HK-2 (cell line): ENCODE data around the gene MARCKSL1.
"Not testable (repeated sequence)": the region's sequence is repeated elsewhere in the genome, so short reads cannot be mapped to it uniquely, and the experiment has no call there.

Experiments
- DNase-seq: peaks from one replicate; pipeline ENCODE4 v3.0.0-alpha.2; 2018; ENCODE audit not compliant: unreplicated experiment

MARCKSL1 gene

DNA sequence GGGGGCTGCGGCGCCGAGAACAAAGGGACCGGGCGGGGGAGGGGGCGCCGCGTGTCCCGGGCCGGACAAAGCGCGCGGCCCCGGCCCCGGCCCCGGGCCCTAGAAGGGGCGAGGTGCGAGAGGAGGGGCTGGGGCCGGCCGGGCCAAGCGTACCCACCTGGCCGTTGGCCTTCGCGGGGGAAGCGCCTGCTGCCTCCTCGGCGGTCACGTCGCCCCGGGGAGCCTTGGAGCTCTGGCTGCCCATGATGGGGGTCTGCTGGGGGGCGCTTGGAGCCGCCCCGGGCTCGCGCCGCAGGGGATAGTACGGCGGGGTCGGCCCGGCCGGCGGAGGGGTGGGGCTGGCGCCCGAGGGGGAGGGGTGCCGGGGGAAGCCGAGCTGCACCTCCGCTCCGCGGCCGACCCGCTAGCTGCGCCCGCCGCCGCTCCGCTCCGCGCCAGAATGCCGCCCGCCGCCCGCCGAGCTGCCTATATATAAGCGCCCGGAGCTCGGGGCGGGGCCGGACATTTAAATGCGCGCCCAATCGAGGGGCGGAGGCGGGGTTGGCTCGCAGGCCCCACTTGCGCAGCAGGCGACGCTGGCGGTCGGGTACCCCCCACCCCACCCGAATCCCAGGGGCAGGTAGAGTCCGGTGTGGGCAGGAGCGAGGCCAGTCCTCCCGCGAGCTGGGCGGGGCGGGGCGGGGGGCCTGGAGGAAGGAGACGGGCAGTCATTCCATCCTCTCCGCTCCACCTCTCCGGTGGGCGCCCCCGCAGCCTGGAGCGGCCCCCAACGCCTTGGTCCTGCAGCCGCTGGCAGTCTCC is at the start of gene MARCKSL1:
Gene MARCKSL1, minus strand, starts transcription at position 444 of the 801 bp plus-strand sequence. Its CDS starts 200 bp downstream, at position 244.
- DNase-seq = peak; percentile 83

GRCh38 chr1:32380057-32380456 is 44.0 kb upstream of the MARCKSL1 start:
- no peak for DNase-seq

DNA sequence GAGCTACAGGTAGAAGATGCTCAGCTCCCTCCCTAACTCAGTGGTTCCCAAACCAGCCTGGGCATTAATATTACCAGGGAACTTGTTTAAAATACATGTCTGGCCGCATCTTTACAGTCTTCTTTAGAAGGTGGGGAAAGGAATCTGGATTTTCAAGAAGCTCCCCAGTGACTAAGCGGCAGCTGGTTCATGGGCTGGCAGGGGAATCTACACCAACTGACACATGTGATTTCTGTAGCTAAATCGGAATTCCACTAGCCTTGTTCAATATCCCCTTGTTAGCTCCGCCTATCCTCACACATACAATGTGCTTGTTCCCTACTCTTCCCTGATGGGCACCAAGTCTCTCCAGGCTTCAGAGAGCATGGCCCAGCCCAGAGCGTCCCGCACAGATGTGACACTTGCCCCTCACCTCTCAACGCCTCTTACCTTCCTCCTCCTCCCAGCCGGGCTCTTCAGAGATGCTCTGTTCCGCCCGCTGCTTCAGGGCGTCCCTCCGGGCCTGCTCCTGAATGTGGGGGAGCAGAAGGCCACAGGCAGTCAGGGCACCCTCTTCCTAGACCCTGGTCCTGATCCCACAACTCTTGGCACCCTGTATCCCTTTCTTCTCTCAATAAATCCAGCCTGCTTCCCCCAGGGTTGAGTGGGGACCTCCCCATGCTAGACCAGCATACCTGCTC is 41.6 kb upstream of the MARCKSL1 start:
- DNase-seq = no peak

DNA sequence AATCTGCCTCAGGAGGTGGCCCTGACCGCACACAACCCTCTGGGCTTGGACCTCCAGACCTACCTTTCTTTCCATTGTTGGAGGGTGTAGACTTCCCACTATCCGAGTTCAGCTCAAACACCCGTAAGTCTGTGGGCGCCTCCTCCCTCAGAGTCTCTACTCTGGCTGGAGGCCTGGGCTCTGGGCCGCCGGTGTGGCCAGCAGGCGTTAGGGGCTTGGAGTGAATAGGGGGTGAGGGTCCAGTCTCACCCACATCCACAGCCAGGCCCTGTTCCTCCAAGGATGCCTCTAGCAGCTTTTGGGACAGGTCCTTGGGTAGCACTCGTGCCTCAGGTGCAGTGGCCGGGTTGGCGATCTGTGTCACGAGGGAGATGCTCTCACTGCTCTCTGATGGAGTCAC is 40.2 kb upstream of the MARCKSL1 start:
- DNase-seq = no peak

- DNase-seq = no peak
Observed at GRCh38 chr1:32373996-32374592, 38.1 kb upstream of the MARCKSL1 start.

GRCh38 chr1:32372149-32372756 is 36.2 kb upstream of the MARCKSL1 start:
- no peak for DNase-seq

GRCh38 chr1:32367912-32368635 is 32.0 kb upstream of the MARCKSL1 start:
- DNase-seq = no peak

DNA sequence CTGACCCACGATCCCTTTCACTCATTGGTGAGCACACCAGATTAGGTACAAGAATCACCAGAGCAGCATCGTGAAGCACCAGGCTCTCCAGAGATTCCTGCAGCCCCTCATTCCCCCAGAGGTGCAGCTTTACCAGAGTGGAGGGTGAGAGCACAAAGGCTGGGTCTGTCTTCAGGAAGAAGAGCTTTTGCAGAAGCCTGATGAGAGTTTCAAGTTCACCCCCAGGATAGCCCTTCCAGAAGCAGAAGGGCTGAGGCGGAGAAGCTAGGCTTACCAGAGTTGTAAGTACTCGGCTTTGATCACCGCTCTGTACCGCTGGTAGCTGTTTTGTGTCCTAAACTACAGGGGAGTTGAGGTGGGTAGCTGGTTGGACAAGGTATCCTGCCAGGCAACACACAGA is 29.4 kb upstream of the MARCKSL1 start:
- no peak for DNase-seq

- DNase-seq = no peak
Observed at GRCh38 chr1:32364836-32365235, 28.8 kb upstream of the MARCKSL1 start.

- DNase-seq = no peak
Observed at GRCh38 chr1:32363713-32364112, 27.7 kb upstream of the MARCKSL1 start.

DNA sequence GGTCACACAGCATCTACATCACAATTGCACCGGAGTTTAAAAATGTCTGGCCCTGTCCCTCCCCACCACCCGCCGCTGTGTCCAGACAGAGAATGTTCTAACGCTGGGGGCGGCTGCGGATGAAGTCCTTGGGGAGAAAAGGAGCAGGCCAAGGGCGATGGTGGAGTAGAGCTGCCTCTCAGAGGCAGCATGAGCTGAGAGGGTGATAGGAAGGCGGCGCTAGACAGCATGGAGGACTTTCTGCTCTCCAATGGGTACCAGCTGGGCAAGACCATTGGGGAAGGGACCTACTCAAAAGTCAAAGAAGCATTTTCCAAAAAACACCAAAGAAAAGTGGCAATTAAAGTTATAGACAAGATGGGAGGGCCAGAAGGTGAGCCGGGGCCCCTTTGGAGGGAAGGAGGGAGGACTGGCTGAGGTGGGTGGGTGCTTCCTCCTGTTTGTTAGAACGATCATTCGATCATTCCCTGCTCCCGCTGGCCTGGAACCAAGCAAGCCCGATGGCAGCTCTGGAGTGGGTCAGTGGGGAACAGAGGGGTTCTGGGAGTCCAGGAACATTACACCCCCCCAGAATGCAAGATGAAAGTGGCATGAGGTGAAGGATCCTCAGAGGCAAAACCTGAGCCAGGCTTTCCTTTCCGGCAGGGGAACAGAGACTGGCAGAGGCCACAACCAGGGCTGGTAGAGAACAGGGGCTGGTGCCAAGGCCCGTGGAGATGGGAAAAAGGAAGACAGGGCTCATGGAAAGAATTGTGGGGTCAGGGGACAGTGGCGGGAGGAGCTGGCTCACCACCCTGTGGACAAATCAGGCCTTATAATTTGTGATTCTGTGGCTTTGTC is 26.7 kb upstream of the MARCKSL1 start, which contains the start of the genes FAM229A and TSSK3:
Gene FAM229A, minus strand, starts transcription at position 12 of the 840 bp plus-strand sequence. CDS start 394 bp downstream, outside the sequence.
Gene TSSK3, plus strand, starts transcription at position 66 of the 840 bp plus-strand sequence. Its CDS starts 163 bp downstream, at position 229.
- no peak for DNase-seq

- peak; percentile 59 for DNase-seq
Observed at GRCh38 chr1:32361674-32362473, 25.8 kb upstream of the MARCKSL1 start.

GRCh38 chr1:32361308-32361673 is 25.3 kb upstream of the MARCKSL1 start:
- DNase-seq = no peak

DNA sequence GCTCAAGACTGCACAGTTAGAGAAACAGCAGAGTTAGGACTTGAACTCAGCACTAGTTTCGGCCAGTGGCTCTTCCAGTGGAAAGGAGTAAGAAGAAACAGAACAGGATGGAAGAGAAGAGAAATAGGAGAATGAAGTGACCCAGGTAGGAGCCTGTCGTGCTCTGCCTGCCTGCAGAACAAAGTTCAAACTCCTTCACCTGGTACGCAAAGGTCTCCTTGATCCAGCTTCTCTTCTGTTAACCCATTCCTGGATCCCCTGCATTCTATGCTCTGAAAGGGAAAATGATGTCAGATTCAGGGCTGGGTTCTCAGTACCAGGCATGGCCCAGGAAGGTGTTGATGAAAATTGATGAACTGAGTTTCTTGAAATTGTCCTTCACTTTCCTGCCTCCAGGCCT is 22.4 kb upstream of the MARCKSL1 start:
- no peak for DNase-seq

DNA sequence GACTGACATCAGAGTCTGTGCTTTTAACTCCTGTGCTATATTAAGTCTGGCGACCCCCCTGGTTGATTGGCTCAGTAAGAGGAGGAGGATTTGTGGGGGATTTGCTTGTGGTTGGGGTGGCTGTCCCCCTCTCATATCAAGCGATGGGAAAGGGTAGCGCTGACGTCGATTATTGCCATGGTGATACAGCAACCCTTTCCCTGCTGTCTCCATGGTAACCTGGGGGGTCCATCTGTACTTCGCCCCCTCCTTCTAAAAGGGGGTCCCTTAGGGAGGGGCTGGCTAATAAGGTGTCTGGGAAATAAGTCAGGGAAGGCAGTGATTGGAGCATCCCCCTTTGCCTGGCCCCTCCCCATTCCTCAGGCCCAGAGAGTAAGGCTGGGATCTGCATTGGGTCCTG is 21.6 kb upstream of the MARCKSL1 start:
- DNase-seq = no peak

GRCh38 chr1:32356478-32356877 is 20.4 kb upstream of the MARCKSL1 start:
- DNase-seq = no peak

- DNase-seq = not testable (repeated sequence)
Observed at GRCh38 chr1:32355778-32356177, 19.7 kb upstream of the MARCKSL1 start.

- DNase-seq = no peak
Observed at GRCh38 chr1:32353886-32354570, 18.0 kb upstream of the MARCKSL1 start.

DNA sequence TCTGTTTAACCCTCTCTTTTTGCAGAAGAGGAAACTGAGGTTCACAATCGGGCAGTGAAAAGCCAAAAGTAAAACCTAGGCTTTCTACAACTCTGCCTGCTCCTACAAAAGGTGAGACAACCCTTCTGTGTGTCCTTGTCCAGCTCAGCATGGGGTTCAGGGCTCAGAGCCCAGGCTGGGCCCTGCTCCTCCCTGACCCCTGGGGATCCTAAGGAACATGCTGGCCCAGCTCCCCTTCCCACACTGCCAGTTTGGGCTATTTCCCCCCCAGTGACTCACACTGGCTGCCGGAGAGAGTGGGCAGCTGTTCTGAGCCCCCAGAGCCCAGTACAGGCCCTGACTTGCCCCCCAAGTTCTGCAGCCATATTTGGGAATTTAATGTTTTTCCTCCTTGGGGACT is 17.4 kb upstream of the MARCKSL1 start:
- DNase-seq = no peak
